A549 treated with AZD9567 at 1 μM for 4 hours (cell line): Measurements from ENCODE around the gene GMNC. TPM values are rescaled to one million over a fixed set of nuclear protein-coding genes. Genes with fewer than 3 reads are reported as not detected.

Experiments used
- total RNA-seq: library from RNA; stranded (reverse); fragments of 200-300 nt; extraction: Qiagen RNA extraction; gene quantifications from 5 replicates; pipeline ENCODE4 v1.2.3, GENCODE V29; 2022; ENCODE audit not compliant: insufficient read depth

Gene GMNC
- total RNA-seq: not detected in 5 replicates

GRCh38 chr3:190862209-190863118 lies at the start of gene GMNC:
TSS of gene GMNC (minus strand) at chr3:190862694. CDS start at chr3:190862615, 79 bp downstream.

